H1 (cell line): ENCODE data around the gene NFATC1. TPM values are rescaled to one million over a fixed set of nuclear protein-coding genes. Genes with fewer than 3 reads are reported as not detected.
A peak's percentile ranks its signal among the peaks of the same experiment; 100 is the strongest.

Experiments used
- CHD2 ChIP-seq: IDR thresholded peaks from 2 replicates; pipeline ENCODE4 v1.6.1; 2012; ENCODE audit warnings: low read length, improper control_type of control experiment
- GABPA ChIP-seq: IDR thresholded peaks from 2 replicates; pipeline ENCODE4 v1.6.1; 2011; ENCODE audit warnings: mild to moderate bottlenecking, low read length, moderate library complexity, borderline replicate concordance; ENCODE audit not compliant: insufficient read depth
- RBBP5 ChIP-seq: IDR thresholded peaks from 2 replicates; pipeline ENCODE4 v1.7.1; 2012; ENCODE audit warnings: low read depth, mild to moderate bottlenecking, inconsistent platforms, low read length, moderate library complexity, borderline replicate concordance
- SAP30 ChIP-seq: fragments of 300-600 bp; sonication (generic); IDR thresholded peaks from 2 replicates; pipeline ENCODE4 v1.7.1; 2012; ENCODE audit warnings: low read length, moderate library complexity, mild to moderate bottlenecking, inconsistent platforms; ENCODE audit not compliant: insufficient read depth, insufficient replicate concordance
- SP1 ChIP-seq: IDR thresholded peaks from 2 replicates; pipeline ENCODE4 v1.6.1; 2011; ENCODE audit warnings: low read depth, low read length
- ZNF274 ChIP-seq: IDR thresholded peaks from 2 replicates; pipeline ENCODE4 v1.7.0; 2012; ENCODE audit warnings: low read length, borderline replicate concordance; ENCODE audit errors: extremely low read depth
- polyA plus RNA-seq, 7 experiments: library from polyadenylated mRNA; depleted of rRNA in 3 of 7; stranded (reverse) in 5 of 7; unstranded in 2 of 7; fragments of >200 nt in 5 of 7; fragments of 200-250 nt in 2 of 7; gene quantifications; 1 replicate in 5 of 7; 2 replicates in 1 of 7; 4 replicates in 1 of 7; pipeline versions ENCODE4 v1.2.1 to v1.2.3, GENCODE V29; 2011 to 2013; ENCODE audit warnings: missing spikeins in 2 of 7, mixed read lengths in 2 of 7
- total RNA-seq: library from RNA; stranded (reverse); fragmentation: NEBNext Ultra II Directional; extraction: Animal tissue kit (Norgen Biotek cat#: 25700); gene quantifications from 2 replicates; pipeline ENCODE4 v1.2.1, GENCODE V29; 2021
- TF ChIP-seq, protein P1 (sequence below): IDR thresholded peaks from 2 replicates; pipeline ENCODE4 v1.6.1; 2012; ENCODE audit warnings: low read length, inconsistent platforms
- TF ChIP-seq, protein P2 (sequence below): fragments of 300-600 bp; sonication (generic); IDR thresholded peaks from 2 replicates; pipeline ENCODE4 v1.7.1; 2012; ENCODE audit warnings: low read length, moderate library complexity, mild to moderate bottlenecking, inconsistent platforms; ENCODE audit not compliant: insufficient replicate concordance

The NFATC1 gene
- total and polyA plus RNA-seq, 2 of the 8 experiments (the other 6 are each of a cell fraction or from before 2014, with no cell fraction given) = 2.0 to 6.6 TPM

DNA sequence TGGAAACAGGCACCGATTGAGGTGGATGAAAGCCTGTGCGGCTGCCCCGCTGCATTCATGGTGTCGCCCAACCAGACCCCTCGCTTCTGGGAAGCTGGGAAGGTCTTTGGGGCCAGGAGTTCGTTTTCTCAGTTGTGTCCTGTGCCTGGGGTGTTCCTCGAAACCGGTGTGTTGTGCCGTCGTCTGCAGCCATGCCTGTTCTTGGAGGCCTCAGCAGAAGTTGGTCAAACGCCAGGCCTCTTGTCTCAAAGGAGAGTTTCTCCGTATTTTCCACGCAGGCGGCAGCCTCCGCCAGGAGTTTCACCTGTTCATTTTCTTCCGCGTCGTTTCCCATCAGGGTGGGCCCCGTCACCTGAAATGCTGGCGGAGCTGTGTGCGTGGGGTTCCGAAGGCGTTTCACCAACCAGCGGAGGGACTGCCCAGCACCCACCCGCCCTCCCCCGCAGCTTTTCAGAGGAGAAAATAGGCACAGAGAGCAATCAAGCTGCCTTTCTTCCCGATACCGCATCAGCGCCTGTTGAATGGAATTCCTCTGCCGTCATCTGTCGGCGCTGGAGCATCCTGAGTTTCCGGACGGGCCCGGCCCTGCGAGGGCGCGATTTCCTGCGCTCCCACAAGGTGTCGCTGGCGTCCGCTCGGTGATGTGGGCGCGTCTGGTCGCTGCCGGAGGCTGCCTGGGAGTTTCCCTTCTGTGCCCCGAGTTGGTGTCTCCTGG, 17.0 kb upstream of the NFATC1 start (continued):
- TF ChIP-seq, protein P1, sequence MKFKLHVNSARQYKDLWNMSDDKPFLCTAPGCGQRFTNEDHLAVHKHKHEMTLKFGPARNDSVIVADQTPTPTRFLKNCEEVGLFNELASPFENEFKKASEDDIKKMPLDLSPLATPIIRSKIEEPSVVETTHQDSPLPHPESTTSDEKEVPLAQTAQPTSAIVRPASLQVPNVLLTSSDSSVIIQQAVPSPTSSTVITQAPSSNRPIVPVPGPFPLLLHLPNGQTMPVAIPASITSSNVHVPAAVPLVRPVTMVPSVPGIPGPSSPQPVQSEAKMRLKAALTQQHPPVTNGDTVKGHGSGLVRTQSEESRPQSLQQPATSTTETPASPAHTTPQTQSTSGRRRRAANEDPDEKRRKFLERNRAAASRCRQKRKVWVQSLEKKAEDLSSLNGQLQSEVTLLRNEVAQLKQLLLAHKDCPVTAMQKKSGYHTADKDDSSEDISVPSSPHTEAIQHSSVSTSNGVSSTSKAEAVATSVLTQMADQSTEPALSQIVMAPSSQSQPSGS = no peak
- TF ChIP-seq SAP30 (no peak), ZNF274 (no peak), RBBP5 (peak; percentile 50; the same call in 1 of the 2 replicates), SP1 (0 out of 2 replicates have a peak, but pooled peaks have one; percentile 8), CHD2 (0 out of 2 replicates have a peak, but pooled peaks have one; percentile 61), GABPA (peak; percentile 81; the same call in 1 of the 2 replicates)
- TF ChIP-seq, protein P2, sequence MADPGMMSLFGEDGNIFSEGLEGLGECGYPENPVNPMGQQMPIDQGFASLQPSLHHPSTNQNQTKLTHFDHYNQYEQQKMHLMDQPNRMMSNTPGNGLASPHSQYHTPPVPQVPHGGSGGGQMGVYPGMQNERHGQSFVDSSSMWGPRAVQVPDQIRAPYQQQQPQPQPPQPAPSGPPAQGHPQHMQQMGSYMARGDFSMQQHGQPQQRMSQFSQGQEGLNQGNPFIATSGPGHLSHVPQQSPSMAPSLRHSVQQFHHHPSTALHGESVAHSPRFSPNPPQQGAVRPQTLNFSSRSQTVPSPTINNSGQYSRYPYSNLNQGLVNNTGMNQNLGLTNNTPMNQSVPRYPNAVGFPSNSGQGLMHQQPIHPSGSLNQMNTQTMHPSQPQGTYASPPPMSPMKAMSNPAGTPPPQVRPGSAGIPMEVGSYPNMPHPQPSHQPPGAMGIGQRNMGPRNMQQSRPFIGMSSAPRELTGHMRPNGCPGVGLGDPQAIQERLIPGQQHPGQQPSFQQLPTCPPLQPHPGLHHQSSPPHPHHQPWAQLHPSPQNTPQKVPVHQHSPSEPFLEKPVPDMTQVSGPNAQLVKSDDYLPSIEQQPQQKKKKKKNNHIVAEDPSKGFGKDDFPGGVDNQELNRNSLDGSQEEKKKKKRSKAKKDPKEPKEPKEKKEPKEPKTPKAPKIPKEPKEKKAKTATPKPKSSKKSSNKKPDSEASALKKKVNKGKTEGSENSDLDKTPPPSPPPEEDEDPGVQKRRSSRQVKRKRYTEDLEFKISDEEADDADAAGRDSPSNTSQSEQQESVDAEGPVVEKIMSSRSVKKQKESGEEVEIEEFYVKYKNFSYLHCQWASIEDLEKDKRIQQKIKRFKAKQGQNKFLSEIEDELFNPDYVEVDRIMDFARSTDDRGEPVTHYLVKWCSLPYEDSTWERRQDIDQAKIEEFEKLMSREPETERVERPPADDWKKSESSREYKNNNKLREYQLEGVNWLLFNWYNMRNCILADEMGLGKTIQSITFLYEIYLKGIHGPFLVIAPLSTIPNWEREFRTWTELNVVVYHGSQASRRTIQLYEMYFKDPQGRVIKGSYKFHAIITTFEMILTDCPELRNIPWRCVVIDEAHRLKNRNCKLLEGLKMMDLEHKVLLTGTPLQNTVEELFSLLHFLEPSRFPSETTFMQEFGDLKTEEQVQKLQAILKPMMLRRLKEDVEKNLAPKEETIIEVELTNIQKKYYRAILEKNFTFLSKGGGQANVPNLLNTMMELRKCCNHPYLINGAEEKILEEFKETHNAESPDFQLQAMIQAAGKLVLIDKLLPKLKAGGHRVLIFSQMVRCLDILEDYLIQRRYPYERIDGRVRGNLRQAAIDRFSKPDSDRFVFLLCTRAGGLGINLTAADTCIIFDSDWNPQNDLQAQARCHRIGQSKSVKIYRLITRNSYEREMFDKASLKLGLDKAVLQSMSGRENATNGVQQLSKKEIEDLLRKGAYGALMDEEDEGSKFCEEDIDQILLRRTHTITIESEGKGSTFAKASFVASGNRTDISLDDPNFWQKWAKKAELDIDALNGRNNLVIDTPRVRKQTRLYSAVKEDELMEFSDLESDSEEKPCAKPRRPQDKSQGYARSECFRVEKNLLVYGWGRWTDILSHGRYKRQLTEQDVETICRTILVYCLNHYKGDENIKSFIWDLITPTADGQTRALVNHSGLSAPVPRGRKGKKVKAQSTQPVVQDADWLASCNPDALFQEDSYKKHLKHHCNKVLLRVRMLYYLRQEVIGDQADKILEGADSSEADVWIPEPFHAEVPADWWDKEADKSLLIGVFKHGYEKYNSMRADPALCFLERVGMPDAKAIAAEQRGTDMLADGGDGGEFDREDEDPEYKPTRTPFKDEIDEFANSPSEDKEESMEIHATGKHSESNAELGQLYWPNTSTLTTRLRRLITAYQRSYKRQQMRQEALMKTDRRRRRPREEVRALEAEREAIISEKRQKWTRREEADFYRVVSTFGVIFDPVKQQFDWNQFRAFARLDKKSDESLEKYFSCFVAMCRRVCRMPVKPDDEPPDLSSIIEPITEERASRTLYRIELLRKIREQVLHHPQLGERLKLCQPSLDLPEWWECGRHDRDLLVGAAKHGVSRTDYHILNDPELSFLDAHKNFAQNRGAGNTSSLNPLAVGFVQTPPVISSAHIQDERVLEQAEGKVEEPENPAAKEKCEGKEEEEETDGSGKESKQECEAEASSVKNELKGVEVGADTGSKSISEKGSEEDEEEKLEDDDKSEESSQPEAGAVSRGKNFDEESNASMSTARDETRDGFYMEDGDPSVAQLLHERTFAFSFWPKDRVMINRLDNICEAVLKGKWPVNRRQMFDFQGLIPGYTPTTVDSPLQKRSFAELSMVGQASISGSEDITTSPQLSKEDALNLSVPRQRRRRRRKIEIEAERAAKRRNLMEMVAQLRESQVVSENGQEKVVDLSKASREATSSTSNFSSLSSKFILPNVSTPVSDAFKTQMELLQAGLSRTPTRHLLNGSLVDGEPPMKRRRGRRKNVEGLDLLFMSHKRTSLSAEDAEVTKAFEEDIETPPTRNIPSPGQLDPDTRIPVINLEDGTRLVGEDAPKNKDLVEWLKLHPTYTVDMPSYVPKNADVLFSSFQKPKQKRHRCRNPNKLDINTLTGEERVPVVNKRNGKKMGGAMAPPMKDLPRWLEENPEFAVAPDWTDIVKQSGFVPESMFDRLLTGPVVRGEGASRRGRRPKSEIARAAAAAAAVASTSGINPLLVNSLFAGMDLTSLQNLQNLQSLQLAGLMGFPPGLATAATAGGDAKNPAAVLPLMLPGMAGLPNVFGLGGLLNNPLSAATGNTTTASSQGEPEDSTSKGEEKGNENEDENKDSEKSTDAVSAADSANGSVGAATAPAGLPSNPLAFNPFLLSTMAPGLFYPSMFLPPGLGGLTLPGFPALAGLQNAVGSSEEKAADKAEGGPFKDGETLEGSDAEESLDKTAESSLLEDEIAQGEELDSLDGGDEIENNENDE = no peak
